RWPE1 (cell line): ENCODE results near the gene FCHO2.

Experiments
- CTCF ChIA-PET: fragments of 350-600 bp; sonication (Branson Sonifier 250); formaldehyde crosslinking; extraction: SDS; loops from one replicate; lab custom pipeline; 2021; lab: Yijun Ruan, JAX
- POLR2A ChIA-PET: fragments of 400-600 bp; formaldehyde crosslinking; extraction: SDS; loops from one replicate; lab custom pipeline; 2020; ENCODE audit warnings: antibody characterized with exemption; ENCODE audit not compliant: low non-redundant PET; lab: Yijun Ruan, JAX
- DNase-seq: peaks from one replicate; pipeline ENCODE4 v3.0.0; 2012; ENCODE audit warnings: low spot score
- H3K27ac ChIP-seq: fragments of 450-650 bp; 2 replicates; pipeline ENCODE4 v1.5.1; 2017
- TF ChIP-seq, protein P1 (sequence below): fragments of 450-650 bp; conservative IDR thresholded peaks from 2 replicates; pipeline ENCODE4 v1.5.1; 2017; ENCODE audit warnings: low read depth, mild to moderate bottlenecking

The FCHO2 gene

GRCh38 chr5:73110190-73110589 is 154.3 kb downstream of the FCHO2 start:
- POLR2A ChIA-PET: no interaction called here

GRCh38 chr5:73111536-73111935 is 155.7 kb downstream of the FCHO2 start:
- ChIA-PET POLR2A (no interaction called here), CTCF (no interaction called here)
- H3K27ac ChIP-seq: no peak overlapping the region
- DNase-seq: no peak
- TF ChIP-seq, protein P1, sequence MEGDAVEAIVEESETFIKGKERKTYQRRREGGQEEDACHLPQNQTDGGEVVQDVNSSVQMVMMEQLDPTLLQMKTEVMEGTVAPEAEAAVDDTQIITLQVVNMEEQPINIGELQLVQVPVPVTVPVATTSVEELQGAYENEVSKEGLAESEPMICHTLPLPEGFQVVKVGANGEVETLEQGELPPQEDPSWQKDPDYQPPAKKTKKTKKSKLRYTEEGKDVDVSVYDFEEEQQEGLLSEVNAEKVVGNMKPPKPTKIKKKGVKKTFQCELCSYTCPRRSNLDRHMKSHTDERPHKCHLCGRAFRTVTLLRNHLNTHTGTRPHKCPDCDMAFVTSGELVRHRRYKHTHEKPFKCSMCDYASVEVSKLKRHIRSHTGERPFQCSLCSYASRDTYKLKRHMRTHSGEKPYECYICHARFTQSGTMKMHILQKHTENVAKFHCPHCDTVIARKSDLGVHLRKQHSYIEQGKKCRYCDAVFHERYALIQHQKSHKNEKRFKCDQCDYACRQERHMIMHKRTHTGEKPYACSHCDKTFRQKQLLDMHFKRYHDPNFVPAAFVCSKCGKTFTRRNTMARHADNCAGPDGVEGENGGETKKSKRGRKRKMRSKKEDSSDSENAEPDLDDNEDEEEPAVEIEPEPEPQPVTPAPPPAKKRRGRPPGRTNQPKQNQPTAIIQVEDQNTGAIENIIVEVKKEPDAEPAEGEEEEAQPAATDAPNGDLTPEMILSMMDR: no peak

More at GRCh38 chr5:73110190-73110589, 154.3 kb downstream of the FCHO2 start:
- CTCF ChIA-PET: interaction anchor here (0.6 kb wide), 2 partner anchors 344 to 722 kb away, joined by 3 to 5 read pairs; no protein-coding TSS in a partner anchor
- TF ChIP-seq, protein P1: no peak
- no peak for DNase-seq
- H3K27ac ChIP-seq: no peak overlapping the region

DNA sequence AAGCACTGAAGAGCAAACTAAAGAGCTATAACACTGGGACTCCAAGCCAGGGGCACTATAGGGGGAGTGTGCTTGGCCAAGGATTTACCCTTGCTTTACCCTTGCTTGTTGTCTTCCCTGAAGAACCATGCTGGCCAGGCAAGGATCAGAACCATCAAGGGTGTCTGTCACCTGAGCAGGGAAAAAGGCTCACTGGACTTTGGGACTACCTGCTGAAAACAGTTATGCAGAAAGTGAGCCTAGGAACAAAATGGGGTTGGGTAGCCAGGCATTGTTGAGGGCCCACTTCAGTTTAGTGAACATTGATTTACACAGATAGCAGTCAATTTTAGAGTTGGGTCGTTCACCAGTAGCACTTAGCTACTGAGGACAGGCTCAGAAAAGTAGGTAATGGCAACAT is 156.5 kb downstream of the FCHO2 start:
- ChIA-PET CTCF (interaction anchor here (0.9 kb wide), 1 partner anchor 106 kb away, joined by 4 read pairs; no protein-coding TSS in a partner anchor), POLR2A (no interaction called here)
- H3K27ac ChIP-seq: no peak overlapping the region
- TF ChIP-seq, protein P1: no peak
- no peak for DNase-seq

GRCh38 chr5:73114044-73114688 is 158.3 kb downstream of the FCHO2 start:
- ChIA-PET CTCF (interaction anchor here (0.8 kb wide), 1 partner anchor 102 kb away, joined by 3 read pairs; no protein-coding TSS in a partner anchor), POLR2A (no interaction called here)
- no peak for DNase-seq
- no peak overlapping the region for H3K27ac ChIP-seq
- TF ChIP-seq, protein P1: no peak

DNA sequence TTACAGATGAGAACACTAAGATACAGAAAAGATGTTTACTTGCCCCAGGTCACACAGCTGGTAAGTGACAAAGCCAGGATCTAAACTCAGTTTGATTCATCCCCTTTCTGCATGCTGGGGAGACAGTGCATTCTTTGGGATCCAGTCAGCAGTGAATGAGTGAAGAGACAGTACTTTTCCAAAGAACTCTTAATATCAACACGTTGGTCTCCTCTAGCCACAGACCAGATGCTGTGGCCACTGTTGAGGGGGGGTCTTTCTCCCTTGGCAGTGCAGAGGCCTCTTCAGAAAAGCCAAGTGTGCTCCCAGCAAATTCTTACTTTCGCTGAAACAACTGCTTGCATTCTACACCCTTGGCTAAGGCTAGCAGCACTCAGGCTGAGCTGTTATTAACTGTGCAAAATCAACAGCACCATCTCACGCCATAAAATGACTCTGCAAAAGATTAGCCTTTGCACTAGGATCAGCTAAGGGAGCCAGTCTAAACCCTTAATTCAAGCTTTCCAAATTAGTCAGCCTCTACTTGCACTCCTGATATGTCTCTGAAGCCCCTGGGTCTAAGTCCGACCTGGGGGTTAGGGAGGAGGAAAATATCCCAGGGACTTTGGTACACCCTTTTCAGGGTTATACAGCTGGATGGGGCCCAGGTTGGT is 159.7 kb downstream of the FCHO2 start:
- TF ChIP-seq, protein P1: no peak
- no peak for DNase-seq
- no peak overlapping the region for H3K27ac ChIP-seq
- POLR2A ChIA-PET: interaction anchor here (0.6 kb wide), 1 partner anchor 16 kb away, joined by 6 read pairs; no protein-coding TSS in a partner anchor
- CTCF ChIA-PET: no interaction called here

- ChIA-PET POLR2A (no interaction called here), CTCF (interaction anchor here (0.6 to 0.9 kb wide), 3 partner anchors 49 to 577 kb away, joined by 3 read pairs; no protein-coding TSS in a partner anchor)
- no peak for DNase-seq
- TF ChIP-seq, protein P1: no peak
- H3K27ac ChIP-seq: no peak overlapping the region
These were observed 160.7 kb downstream of the FCHO2 start for GRCh38 chr5:73116506-73116905.
